C4-2B (cell line): ENCODE measurements around the gene SLC25A44.

Experiments used
- CTCF ChIP-seq: fragments of 450-650 bp; conservative IDR thresholded peaks from 2 replicates; pipeline ENCODE4 v1.5.1; 2017; ENCODE audit warnings: mild to moderate bottlenecking
- ZFX ChIP-seq: fragments of 450-650 bp; IDR thresholded peaks from 2 replicates; pipeline ENCODE4 v1.6.1; 2017

- TF ChIP-seq CTCF (no peak), ZFX (no peak)
Measured at GRCh38 chr1:156204686-156205085, 10.8 kb downstream of the SLC25A44 start.
